ENCODE data around the gene TMEM175.
"Not testable (repeated sequence)": the region's sequence is repeated elsewhere in the genome, so short reads cannot be mapped to it uniquely, and the experiment has no call there.

TMEM175 gene

GRCh38 chr4:970046-970745, 37.9 kb downstream of the TMEM175 start:
- DNase-seq = no peak

DNA sequence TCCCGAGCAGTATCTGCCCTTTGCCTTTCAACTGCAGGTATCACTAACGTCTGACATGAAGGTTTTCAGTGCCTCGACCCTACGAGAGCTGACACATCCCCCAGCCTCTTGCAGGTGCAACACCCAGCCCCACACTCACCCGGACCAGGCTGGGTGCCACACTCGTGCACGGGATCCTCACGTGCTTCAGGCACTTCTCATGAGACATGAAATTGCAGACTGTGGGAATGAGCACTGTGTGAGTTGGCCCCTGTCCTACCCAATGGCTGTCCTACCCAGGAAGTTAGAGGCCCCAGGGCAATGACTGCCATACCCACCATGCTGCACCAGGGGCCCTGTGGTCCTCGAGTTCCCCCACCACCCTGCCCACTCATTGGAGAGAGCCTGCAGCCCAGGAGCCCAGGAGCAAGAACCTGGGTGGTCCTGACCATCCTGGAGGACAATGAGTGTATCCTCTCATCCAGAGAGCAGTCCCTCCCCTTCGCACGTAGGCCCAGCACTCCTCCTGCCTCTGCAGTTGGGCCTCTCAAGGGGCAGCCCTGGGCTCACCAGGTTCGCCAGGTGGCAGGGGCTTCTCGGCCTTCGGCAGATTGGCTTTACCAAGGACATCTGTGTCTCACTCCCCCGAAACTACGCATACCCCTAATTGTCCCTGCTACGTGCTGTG, 38.7 kb downstream of the TMEM175 start:
- DNase-seq = no peak

GRCh38 chr4:971666-972500, 39.6 kb downstream of the TMEM175 start:
- no peak for DNase-seq

GRCh38 chr4:972651-973424, 40.6 kb downstream of the TMEM175 start:
- no peak for DNase-seq

DNA sequence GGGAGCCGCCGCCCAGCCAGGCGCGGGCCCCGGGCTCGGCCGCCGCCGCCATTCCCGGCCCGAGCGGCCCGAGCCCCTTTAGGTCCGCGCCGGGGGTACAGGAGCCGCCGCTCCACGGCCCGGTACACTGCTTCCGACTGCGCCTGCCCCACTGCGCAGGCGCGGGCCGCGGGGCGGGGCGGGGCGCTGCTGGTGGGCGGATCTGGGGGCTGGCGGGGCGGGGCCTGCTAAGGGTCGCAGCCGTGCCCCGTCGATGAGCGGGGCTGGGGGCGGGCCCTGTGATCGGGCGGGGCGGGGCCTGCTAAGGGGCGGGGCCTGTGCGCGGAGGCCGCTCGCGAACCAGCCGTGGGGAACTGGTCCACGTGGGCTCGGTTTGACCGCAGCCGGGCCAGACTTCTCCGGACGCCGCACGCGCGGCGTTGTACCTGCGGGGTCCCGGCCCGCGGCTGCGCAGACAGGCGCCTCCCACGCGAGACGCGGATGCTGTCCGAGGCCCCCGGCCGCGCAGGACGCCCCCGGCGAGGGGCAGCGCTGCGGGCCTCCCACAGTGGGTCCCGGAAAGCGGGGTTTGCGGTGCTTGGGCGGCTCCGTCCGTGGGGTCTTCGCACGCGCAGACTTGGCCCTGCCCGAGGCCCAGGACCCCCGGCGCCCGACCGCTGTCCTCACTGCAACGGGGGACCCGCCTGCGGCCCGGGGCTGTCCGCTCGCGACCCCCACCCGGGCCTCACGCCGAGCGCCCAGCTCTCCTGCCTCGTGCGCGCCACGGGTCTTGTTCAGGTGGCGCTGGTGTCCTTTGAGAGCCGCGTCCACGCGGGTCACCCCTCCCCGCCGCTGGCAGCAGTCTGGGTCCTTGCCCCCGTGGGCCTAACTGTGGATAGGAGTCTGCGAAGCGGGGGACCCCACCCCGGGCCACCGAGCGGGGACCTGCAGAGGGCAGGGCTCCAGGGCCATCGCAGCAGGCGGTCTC, 41.5 kb downstream of the TMEM175 start, which contains the start of gene DGKQ:
Gene DGKQ, minus strand, starts transcription at position 139 of the 967 bp plus-strand sequence. Its CDS starts 87 bp downstream, at position 52.
- peak in 55 of 56 donors; percentile 23 to 94 (median 80) for DNase-seq

- no peak for DNase-seq
These were observed 42.4 kb downstream of the TMEM175 start for GRCh38 chr4:974668-975067.

- not testable (repeated sequence) for DNase-seq
These were observed 43.8 kb downstream of the TMEM175 start for GRCh38 chr4:976016-976415.

- DNase-seq = no peak
These were observed 46.9 kb downstream of the TMEM175 start for GRCh38 chr4:978957-979701.

DNA sequence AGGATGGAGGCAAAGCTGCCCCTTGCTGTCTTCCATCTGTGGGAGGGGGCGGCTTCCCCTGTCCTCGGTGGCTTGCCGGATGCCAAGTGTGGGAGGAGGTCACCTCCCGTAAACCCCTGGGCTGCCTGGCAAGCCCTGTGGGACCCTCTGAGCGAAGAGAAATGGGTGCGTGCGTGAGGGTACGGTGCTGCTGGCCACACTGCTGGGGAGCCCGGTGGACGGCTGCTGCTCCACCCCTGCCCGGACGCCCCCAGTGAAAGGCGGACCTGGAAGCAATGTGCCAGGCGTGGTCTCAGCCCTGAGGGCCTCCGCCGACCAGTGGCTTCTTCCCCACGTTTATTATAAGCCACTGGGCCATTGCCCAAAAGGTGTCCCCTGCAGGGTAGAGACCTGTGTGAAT, 50.0 kb downstream of the TMEM175 start:
- no peak for DNase-seq

GRCh38 chr4:982814-983213, 50.6 kb downstream of the TMEM175 start:
- no peak for DNase-seq

DNA sequence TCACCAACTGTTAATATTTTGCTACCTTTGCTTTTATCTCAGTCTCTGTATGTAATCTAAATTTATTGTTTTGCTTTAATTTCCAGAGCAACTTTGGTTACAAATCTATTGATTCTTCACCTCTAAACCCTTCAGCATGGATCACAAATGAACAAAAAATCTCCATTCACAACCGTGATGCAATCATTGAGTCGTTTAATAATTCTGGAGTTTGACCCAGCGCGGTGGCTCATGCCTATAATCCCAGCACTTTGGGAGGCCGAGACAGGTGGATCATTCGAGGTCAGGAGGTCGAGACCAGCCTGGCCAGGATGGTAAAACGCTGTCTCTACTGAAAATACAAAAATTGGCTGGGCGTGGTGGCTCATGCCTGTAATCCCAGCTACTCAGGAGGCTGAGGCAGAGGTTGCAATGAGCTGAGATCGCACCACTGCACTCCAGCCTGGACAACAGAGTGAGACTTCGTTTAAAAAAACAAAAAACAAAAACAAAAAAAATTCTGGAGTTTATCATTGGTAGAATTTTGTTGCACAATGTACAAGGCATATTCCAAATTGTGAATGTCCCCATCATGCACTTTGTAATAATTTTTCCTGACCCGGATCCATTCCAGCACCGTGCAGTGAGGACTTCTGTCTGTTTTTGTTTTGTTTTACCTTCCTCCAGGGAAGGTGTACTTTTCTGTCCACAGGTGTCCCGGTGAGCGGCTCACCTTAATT, 52.2 kb downstream of the TMEM175 start:
- no peak for DNase-seq

DNA sequence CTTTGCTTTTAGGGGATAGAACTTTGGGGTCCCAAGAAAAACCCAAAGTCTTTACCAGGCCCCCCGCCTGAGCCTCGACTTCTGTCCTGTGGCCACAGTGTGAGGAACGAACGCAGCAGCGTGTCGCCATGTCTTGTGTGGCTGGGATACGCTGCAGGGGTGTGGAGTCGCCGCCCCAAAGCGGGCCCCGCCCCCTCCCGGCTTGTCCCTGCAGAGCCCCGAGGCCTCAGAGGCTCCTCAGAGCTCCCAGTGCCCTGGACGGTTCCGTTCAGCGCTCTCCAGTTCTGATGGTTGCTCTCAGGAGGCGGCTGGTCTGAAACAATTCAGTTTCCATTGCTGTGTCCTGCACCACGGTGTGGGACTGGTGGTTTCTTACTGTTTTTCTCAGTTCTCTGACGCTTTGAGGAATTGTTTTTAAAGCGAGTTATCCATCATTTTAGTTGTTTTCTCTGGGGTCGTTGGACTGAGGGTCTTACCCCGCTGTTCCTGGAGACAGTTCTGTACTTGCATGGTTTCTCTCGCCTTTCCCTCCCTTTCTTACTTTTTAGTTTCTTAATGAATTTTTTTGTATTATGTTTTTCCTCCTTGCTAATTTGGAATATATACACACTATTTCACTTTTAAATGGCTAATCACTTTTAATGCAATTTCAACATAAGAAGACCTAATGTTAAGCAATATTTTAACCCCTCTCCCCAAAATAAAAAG, 53.0 kb downstream of the TMEM175 start:
- peak in 9 of 56 donors; percentile 4 to 38 (median 27) for DNase-seq

DNA sequence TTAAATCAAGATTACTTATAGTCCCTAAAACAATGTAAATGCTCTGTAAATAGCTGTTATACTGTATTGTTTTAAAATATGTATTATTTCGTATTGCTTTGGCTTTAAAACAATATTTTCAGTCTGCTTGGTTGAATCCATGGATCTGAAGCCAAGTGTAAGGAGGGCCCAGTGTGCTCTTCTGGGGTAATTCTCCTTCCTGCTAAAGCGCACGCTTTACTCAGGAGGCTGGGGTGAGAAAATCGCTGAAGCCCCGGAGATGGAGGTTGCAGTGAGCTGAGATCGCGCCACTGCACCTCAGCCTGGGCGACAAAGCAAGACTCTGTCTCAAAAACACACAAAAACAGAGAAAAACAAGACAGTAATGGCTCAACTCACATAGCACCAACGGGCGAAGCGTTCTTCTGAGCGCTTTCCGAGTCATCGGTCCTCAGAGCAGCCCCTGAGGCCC, 54.2 kb downstream of the TMEM175 start:
- DNase-seq = no peak

GRCh38 chr4:986879-987623, 54.8 kb downstream of the TMEM175 start, which contains the start of gene IDUA:
IDUA (plus strand) TSS chr4:987044; CDS start chr4:987085, 41 bp downstream.
- DNase-seq = peak in 55 of 56 donors; percentile 28 to 87 (median 73)

DNA sequence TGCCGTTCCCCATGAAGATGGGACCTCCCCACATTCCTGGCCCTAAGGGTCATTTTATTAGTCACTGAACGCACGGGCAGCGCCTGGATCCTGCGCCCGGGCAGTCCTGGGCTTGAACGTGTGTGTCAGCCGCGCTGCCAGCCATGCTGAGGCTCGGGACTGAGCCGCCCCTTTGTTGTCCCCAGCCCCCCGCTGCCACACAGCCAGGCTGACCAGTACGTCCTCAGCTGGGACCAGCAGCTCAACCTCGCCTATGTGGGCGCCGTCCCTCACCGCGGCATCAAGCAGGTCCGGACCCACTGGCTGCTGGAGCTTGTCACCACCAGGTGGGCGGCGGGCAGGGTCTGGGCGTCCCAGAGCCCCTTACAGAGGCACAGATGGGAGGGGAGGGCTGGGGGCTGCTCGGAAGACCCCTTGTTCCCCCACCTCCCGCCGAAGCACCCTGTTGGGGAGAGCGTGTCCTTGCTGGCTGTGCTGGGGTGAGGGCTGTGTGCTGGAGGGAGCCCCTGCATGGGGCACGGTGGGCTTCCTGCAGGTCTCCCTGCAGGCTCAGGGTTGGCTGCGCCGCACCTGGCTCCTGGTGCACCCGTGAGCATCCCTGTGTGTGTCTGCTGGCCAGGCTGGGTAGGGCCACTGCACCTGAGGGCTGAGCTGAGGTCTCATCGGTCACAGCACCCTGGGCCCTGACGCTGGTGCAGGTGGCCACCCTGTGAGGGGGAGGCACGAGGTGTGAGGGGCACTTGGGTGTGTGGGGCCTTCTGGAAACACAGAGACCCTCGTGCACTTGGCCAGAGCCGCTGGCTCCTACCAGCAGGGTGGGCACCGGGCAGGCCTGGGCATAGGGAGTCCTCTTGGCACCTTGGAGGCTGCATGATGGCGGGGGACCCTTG, 55.6 kb downstream of the TMEM175 start:
- no peak for DNase-seq
